ENCODE results near the gene ARHGAP26.

The ARHGAP26 gene

DNA sequence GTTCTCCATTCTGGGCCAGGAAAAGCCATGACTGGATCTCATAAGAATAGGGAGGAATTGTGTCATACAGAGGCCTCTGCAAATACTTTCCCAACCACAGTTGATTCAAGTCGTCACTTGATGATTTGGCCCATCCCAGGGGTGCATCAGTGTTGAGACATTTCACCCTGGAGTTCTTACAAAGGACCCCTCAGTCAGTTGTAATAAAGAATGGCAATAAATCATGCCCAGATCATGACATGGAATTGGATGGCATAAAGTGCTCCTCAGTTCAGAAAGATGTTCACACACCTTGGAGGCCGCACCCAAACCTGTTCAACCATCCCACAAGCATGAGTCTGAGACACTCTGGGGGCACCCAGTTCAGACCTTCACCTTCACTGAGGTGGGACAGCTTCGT is 465.2 kb downstream of the ARHGAP26 start:
- TF ChIP-seq, protein P1, sequence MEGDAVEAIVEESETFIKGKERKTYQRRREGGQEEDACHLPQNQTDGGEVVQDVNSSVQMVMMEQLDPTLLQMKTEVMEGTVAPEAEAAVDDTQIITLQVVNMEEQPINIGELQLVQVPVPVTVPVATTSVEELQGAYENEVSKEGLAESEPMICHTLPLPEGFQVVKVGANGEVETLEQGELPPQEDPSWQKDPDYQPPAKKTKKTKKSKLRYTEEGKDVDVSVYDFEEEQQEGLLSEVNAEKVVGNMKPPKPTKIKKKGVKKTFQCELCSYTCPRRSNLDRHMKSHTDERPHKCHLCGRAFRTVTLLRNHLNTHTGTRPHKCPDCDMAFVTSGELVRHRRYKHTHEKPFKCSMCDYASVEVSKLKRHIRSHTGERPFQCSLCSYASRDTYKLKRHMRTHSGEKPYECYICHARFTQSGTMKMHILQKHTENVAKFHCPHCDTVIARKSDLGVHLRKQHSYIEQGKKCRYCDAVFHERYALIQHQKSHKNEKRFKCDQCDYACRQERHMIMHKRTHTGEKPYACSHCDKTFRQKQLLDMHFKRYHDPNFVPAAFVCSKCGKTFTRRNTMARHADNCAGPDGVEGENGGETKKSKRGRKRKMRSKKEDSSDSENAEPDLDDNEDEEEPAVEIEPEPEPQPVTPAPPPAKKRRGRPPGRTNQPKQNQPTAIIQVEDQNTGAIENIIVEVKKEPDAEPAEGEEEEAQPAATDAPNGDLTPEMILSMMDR (IDR thresholded peaks at IDR 0.05; ENCODE audit: insufficient read depth, low read depth, low read length, missing control alignments): no peak
- DNase-seq (ENCODE audit: low read depth): no peak
- H3K4me3 ChIP-seq (ENCODE audit: low read depth, low read length): no peak overlapping the region

DNA sequence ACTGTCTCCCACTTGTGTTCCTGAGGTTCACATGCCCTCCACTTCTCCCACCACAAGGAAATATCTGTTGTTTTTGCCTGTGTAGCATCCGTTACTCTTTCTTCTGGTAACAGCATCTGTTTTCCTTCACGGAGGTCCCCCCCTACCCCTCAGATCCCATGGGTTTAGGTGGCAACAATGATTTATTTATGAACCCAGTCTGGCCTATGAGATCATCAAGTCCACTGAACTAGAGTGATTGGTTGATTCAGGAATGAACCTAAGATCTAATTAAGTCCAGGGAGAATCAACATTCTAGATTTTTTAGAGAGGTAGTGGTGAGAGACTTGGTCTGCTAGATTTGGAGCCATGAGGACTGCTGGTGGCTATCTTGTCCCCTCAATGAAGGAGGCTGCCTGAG is 466.5 kb downstream of the ARHGAP26 start:
- TF ChIP-seq, protein P1 (IDR thresholded peaks at IDR 0.05; ENCODE audit: insufficient read depth, low read depth, low read length, missing control alignments): no peak
- no peak overlapping the region for H3K4me3 ChIP-seq (ENCODE audit: low read depth, low read length)
- no peak for DNase-seq (ENCODE audit: low read depth)

DNA sequence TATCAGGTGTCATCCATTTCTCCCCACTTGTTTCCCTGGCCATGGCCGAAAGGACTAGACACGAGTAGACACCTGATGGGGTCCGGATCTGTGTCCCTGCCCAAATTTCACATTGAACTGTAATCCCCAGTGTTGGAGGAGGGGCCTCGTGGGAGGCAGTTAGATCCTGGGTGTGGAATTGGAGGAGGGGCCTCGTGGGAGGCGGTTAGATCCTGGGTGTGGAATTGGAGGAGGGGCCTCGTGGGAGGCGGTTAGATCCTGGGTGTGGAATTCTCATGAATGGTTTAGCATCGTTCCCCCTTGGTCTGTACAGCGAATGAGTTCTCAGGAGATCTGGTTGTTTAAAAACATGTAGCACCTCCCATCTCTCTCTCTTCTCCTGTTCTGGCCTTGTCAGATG is 467.5 kb downstream of the ARHGAP26 start:
- TF ChIP-seq, protein P1 (IDR thresholded peaks at IDR 0.05; ENCODE audit: insufficient read depth, low read depth, low read length, missing control alignments): no peak
- no peak overlapping the region for H3K4me3 ChIP-seq (ENCODE audit: low read depth, low read length)
- no peak for DNase-seq (ENCODE audit: low read depth)

DNA sequence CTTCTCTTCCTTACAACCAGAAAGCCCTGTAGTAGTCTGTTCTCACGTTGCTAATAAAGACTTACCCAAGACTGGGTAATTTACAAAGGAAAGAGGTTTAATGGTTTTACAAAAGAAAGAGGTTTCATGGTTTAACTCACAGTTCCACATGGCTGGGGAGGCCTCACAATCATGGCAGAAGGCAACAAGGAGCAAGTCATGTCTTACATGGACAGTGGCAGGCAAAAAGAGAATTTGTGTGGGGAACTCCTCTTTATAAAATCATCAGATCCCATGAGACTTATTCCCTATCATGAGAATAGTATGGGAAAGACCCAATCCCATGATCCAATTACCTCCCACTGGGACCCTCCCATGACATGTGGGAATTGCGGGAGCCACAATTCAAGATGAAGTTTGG is 468.4 kb downstream of the ARHGAP26 start:
- TF ChIP-seq, protein P1 (IDR thresholded peaks at IDR 0.05; ENCODE audit: insufficient read depth, low read depth, low read length, missing control alignments): no peak
- H3K4me3 ChIP-seq (ENCODE audit: low read depth, low read length): no peak overlapping the region
- DNase-seq (ENCODE audit: low read depth): no peak

DNA sequence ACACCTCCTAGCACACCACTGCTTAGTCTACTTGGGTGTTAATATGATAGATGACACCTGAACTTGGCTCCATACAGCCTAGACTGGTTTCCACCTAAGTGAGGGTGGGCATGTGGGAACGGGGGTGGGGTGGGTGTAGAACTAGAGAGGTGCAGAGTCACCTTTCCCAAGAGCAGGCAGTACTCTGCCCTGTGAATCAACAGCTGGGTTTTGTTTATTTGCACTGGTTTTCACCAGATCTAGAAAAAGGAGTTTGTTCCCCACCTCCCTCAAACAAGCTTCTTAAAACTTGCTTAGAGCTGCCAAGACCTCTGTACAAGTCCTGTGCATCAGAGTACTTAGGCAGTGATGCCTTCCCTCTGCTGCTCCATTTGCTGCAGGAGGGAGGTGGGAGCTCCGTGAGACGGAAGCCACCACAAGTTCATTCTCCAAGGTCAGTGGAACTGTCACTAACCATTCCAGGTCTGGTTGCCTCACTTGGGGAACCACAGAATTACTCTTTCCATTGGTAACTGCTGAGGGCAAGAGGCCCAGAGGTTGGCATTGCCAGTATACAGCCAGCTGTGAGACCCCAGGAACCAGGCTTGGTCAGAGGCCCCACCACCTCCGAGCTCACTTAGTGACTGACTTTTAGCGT is 469.8 kb downstream of the ARHGAP26 start:
- TF ChIP-seq, protein P1 (IDR thresholded peaks at IDR 0.05; ENCODE audit: insufficient read depth, low read depth, low read length, missing control alignments): no peak
- DNase-seq (ENCODE audit: low read depth): no peak
- H3K4me3 ChIP-seq (ENCODE audit: low read depth, low read length): no peak overlapping the region

DNA sequence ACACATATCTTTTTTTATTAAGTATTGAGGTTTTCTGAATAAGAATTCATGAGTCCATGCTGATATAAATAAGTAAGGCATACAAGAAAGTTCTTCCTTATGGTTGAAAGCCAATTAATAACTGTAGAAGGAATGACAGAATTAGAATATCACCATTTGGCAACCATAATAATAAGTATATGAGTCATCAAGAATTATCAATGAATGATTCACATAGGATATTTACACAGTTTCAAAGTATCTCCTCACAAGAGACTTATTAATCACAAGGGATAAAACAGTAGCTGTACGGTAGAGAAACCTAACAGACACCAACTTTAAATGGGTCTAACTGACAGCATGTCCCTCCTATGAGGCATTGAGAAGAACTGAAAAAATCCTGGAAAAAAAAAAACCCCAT is 471.7 kb downstream of the ARHGAP26 start:
- TF ChIP-seq, protein P1 (IDR thresholded peaks at IDR 0.05; ENCODE audit: insufficient read depth, low read depth, low read length, missing control alignments): no peak
- DNase-seq (ENCODE audit: low read depth): no peak
- no peak overlapping the region for H3K4me3 ChIP-seq (ENCODE audit: low read depth, low read length)

DNA sequence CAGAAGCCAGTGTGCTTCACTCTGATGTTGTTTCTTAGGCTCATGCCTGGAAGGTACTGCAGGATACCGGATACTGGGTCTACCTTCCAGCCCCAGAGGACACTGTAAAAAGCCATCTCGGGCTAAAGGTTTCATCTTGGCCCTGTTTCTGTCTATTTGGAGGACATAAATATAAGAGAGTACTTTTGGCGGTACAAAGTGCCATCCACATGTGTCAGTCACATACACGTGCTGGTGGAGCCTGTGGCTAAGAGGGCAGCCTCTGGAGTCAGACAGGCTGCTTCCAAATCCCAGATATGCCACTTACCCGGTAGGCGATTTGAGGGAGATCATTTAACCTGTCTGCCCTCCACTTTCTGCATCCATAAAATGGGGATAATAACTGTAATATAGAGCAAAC is 472.9 kb downstream of the ARHGAP26 start:
- DNase-seq (ENCODE audit: low read depth): no peak
- H3K4me3 ChIP-seq (ENCODE audit: low read depth, low read length): no peak overlapping the region
- TF ChIP-seq, protein P1 (IDR thresholded peaks at IDR 0.05; ENCODE audit: insufficient read depth, low read depth, low read length, missing control alignments): no peak
